ENCODE results near the gene TLR5. TPM values are rescaled to one million over a fixed set of nuclear protein-coding genes. Genes with fewer than 3 reads are reported as not detected.

Gene TLR5
- total RNA-seq, 4 donors from 2014 or later, result 7.6 to 16.4 (median 8.9) TPM

GRCh38 chr1:223067914-223068313 is 75.1 kb downstream of the TLR5 start:
- Histone ChIP-seq H3K9me3 (no peaks in the 10 kb centered on the region), H3K4me1 (no peaks in the 10 kb centered on the region), H3K27ac (no peak overlapping the region), H3K27me3 (no peaks in the 10 kb centered on the region), H3K36me3 (no peaks in the 10 kb centered on the region), H3K4me3 (no peak overlapping the region)
- DNase-seq, result no peak
- intact Hi-C loops (cut with DNase I; ENCODE audit: low total_unique reads), result no loop called here
- TF ChIP-seq, protein P1, sequence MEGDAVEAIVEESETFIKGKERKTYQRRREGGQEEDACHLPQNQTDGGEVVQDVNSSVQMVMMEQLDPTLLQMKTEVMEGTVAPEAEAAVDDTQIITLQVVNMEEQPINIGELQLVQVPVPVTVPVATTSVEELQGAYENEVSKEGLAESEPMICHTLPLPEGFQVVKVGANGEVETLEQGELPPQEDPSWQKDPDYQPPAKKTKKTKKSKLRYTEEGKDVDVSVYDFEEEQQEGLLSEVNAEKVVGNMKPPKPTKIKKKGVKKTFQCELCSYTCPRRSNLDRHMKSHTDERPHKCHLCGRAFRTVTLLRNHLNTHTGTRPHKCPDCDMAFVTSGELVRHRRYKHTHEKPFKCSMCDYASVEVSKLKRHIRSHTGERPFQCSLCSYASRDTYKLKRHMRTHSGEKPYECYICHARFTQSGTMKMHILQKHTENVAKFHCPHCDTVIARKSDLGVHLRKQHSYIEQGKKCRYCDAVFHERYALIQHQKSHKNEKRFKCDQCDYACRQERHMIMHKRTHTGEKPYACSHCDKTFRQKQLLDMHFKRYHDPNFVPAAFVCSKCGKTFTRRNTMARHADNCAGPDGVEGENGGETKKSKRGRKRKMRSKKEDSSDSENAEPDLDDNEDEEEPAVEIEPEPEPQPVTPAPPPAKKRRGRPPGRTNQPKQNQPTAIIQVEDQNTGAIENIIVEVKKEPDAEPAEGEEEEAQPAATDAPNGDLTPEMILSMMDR (IDR thresholded peaks at IDR 0.05), result no peak
- TF ChIP-seq POLR2A (IDR thresholded peaks at IDR 0.05), result no peak

DNA sequence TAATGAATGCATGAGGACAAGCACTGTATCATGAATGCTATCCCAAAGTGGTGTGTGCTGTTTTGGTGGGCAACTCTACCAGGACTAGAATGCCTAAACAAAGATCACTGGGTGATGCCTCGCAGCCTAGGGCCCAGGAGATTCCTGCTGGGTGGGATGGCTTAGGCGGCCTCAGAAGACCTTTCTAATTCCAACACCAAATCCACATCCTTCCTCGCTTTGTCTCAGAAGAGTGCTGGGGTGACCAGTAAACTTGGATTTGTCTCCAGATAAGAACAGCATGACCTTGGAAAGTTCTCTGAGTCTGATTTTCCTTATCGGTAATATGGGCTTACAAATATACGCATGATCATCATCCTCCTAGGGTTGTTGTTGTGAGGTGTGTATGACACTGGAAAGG is 76.6 kb downstream of the TLR5 start:
- Histone ChIP-seq H3K4me1 (no peaks in the 10 kb centered on the region), H3K27me3 (no peaks in the 10 kb centered on the region), H3K27ac (no peak overlapping the region), H3K36me3 (no peaks in the 10 kb centered on the region), H3K9me3 (no peaks in the 10 kb centered on the region), H3K4me3 (no peak overlapping the region)
- intact Hi-C loops (cut with DNase I; ENCODE audit: low total_unique reads), result no loop called here
- no peak for DNase-seq
- TF ChIP-seq, protein P1 (IDR thresholded peaks at IDR 0.05), result no peak
- TF ChIP-seq POLR2A (IDR thresholded peaks at IDR 0.05), result no peak

DNA sequence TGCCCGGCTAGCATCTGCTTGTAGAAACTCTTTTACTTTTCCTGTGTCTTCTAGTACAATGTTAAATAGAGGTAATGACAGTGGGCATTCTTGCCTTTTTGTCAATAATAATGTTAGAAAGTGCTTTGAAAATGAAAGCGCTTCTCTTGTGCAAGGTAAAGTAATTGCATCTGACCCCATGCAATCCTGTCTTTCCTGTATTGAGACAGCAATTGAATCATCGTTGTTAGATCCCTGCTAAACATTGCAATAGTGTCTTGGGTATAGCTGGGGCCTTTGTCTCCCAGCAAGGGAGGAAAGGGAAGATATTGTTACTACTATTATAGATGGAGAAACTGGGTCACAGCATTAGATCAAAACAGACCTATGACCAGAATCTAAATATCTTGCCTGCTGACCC is 80.9 kb downstream of the TLR5 start:
- no peak for TF ChIP-seq POLR2A (IDR thresholded peaks at IDR 0.05)
- TF ChIP-seq, protein P1 (IDR thresholded peaks at IDR 0.05), result no peak
- Histone ChIP-seq H3K4me3 (no peak overlapping the region), H3K27ac (no peak overlapping the region), H3K36me3 (no peaks in the 10 kb centered on the region), H3K27me3 (no peaks in the 10 kb centered on the region), H3K9me3 (no peaks in the 10 kb centered on the region), H3K4me1 (no peaks in the 10 kb centered on the region)
- DNase-seq, result no peak
- intact Hi-C loops (cut with DNase I; ENCODE audit: low total_unique reads), result no loop called here

- Histone ChIP-seq H3K4me1 (no peaks in the 10 kb centered on the region), H3K9me3 (no peaks in the 10 kb centered on the region), H3K36me3 (no peaks in the 10 kb centered on the region), H3K4me3 (no peak overlapping the region), H3K27me3 (no peaks in the 10 kb centered on the region), H3K27ac (no peak overlapping the region)
- no peak for DNase-seq
- TF ChIP-seq POLR2A (IDR thresholded peaks at IDR 0.05), result no peak
- TF ChIP-seq, protein P1 (IDR thresholded peaks at IDR 0.05), result no peak
- intact Hi-C loops (cut with DNase I; ENCODE audit: low total_unique reads), result no loop called here
Observed at GRCh38 chr1:223059526-223059925, 83.5 kb downstream of the TLR5 start.

Other genes starting within 250 kb of the TLR5 start
- 1 to 10 TPM in 1 of 4 donors, under 1 TPM in 1, not detected in 2; 0.73 to 8.4 TPM for gene SUSD4, start 220.9 kb upstream of the TLR5 start, total RNA-seq

Measured in uterus (tissue), 4 donors.